Chondrocyte (in vitro differentiated cells): ENCODE measurements around the gene BLM. TPM values are rescaled to one million over a fixed set of nuclear protein-coding genes. Genes with fewer than 3 reads are reported as not detected.

Experiments used
- DNase-seq: peaks from one replicate; pipeline ENCODE4 v3.0.0; 2021; ENCODE audit warnings: mixed read lengths, low spot score
- H3K27ac Mint-ChIP-seq: one replicate; pipeline ENCODE4 v1.8.0; 2021; ENCODE audit warnings: mild to moderate bottlenecking, moderate library complexity, mixed read lengths; ENCODE audit not compliant: unreplicated experiment
- H3K27me3 Mint-ChIP-seq: 2 replicates; pipeline ENCODE4 v1.8.0; 2021; ENCODE audit warnings: low read depth, mixed read lengths
- H3K36me3 Mint-ChIP-seq: 2 replicates; pipeline ENCODE4 v1.8.0; 2021; ENCODE audit warnings: low read depth, mixed read lengths
- H3K4me1 Mint-ChIP-seq: 2 replicates; pipeline ENCODE4 v1.8.0; 2021; ENCODE audit warnings: low read depth, mild to moderate bottlenecking, mixed read lengths
- H3K4me3 Mint-ChIP-seq: one replicate; pipeline ENCODE4 v1.8.0; 2021; ENCODE audit warnings: mild to moderate bottlenecking, moderate library complexity, mixed read lengths; ENCODE audit not compliant: unreplicated experiment
- H3K9me3 Mint-ChIP-seq: 2 replicates; pipeline ENCODE4 v1.8.0; 2021; ENCODE audit warnings: low read depth, mixed read lengths
- CTCF ChIP-seq: fragments of 200-600 bp; sonication (generic); IDR thresholded peaks from 2 replicates; pipeline ENCODE4 v1.5.0; 2021; ENCODE audit warnings: antibody characterized with exemption, mild to moderate bottlenecking, moderate library complexity
- total RNA-seq: library from RNA; stranded (reverse); gene quantifications from 3 replicates; pipeline ENCODE4 v1.2.1, GENCODE V29; 2021

Gene BLM
- total RNA-seq, 1 donor from 2014 or later: 3.5 TPM

DNA sequence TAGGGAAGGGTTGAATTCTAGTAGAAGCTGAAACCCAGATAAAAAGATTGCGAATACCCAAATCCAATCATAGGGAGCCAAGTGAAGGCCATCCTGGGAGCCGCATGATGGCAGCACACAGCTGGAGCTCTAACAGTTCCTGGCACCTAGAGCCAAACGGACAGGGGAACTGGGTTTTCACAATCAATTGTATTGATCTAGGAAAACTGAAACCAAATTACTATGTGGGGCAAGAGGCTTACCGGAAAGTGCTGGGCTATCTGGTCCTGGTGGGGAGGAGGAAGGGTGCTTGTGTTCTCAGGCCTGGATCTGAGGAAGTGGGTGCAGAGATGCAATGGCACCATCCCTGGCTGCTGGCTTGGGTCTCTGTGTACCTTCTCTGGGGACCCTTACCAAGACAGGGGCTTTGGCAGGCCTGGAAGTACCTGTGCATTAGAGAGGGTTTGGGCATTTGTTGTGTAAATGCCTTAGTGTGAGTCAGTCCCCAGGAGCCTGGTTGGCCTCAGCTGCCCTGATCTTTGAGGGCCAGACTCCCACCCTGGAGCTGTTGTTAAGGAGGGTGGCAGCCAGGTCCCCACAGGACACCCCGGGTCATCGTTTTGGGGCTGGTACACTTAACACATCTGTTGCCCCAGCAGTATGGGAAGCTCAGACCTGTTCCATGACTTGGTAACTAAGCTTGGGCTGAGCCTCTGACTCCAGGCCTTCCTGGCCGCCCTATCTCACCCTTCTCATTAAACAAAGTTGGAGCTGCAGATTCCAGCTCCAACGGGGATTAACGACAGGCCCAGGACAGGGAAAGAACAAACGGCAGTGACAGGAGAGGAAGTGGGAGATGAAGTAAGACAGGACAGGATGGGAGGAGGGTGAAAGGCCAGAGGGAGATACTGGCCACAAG is 142.3 kb downstream of the BLM start:
- no peak overlapping the region for H3K27ac Mint-ChIP-seq
- no peaks in the 10 kb centered on the region for H3K27me3 Mint-ChIP-seq
- no peak for TF ChIP-seq CTCF
- H3K4me3 Mint-ChIP-seq: no peak overlapping the region
- H3K9me3 Mint-ChIP-seq: no peaks in the 10 kb centered on the region
- no peak for DNase-seq
- no peaks in the 10 kb centered on the region for H3K36me3 Mint-ChIP-seq
- H3K4me1 Mint-ChIP-seq: peaks cover 9% of the 10 kb centered on the region

DNA sequence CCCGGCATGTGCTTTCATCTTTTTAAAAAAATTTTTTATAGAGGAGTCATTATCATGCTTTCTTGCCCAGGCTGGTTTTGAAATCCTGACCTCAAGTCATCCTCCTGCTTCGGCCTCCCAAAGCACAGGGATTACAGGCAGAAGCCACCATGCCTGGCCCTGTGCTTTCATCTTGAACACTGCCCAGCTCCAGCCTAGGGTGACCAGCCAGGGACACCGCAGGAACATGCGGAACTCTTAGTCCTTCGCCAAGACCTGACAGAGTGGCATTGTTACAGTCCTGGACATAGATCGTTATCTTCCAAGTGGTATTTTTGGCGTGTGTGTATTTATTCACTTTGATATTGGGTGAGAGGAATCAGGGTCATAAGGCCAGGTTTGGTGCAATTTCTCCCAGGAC is 143.3 kb downstream of the BLM start:
- Mint-ChIP-seq H3K4me1 (peaks cover 9% of the 10 kb centered on the region), H3K27me3 (no peaks in the 10 kb centered on the region), H3K36me3 (no peaks in the 10 kb centered on the region), H3K27ac (no peak overlapping the region), H3K4me3 (no peak overlapping the region), H3K9me3 (no peaks in the 10 kb centered on the region)
- DNase-seq: no peak
- TF ChIP-seq CTCF: no peak

DNA sequence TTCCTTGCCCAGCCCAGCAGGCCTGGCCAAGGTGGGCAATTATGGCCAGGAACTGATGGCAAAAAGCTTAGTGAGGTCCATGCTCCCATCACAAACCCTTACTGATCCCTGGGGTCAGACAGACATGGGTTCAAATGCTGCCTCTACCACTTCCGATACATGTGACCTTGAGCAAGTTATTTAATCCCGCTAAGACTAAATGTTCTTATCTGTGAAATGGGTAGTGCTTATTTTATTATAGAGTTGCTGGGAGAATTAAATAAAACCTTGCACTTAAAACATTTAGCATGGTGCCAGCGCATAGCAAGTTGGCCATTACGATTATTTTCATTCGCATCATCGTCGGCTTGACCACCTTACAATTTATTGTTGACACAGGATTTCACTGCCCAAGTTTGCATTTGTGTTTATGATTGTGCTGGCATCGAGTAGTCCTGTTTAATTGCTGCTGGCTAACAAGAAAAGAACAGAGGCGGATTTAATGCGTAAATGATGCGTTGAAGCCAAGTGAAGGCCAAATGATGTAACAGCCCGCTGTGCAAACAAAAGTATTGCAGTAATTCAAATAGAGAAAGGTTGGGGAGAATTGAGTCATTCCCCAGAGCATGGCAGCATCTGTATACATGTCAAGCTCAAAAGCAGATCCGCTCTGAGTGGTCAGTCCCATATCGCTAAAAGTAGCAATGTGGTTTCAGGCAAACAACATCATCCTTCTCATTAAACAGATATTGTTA is 144.0 kb downstream of the BLM start:
- DNase-seq: no peak
- Mint-ChIP-seq H3K27ac (no peak overlapping the region), H3K4me1 (peaks cover 9% of the 10 kb centered on the region), H3K27me3 (no peaks in the 10 kb centered on the region), H3K9me3 (no peaks in the 10 kb centered on the region), H3K36me3 (no peaks in the 10 kb centered on the region), H3K4me3 (no peak overlapping the region)
- no peak for TF ChIP-seq CTCF

- Mint-ChIP-seq H3K9me3 (no peaks in the 10 kb centered on the region), H3K4me3 (no peak overlapping the region), H3K36me3 (no peaks in the 10 kb centered on the region), H3K27ac (no peak overlapping the region), H3K27me3 (no peaks in the 10 kb centered on the region), H3K4me1 (peaks cover 9% of the 10 kb centered on the region)
- no peak for DNase-seq
- no peak for TF ChIP-seq CTCF
These were observed 145.3 kb downstream of the BLM start for GRCh38 chr15:90862487-90862886.

- no peak overlapping the region for H3K4me3 Mint-ChIP-seq
- H3K36me3 Mint-ChIP-seq: no peaks in the 10 kb centered on the region
- TF ChIP-seq CTCF: no peak
- peaks cover 14% of the 10 kb centered on the region for H3K4me1 Mint-ChIP-seq
- H3K9me3 Mint-ChIP-seq: no peaks in the 10 kb centered on the region
- H3K27ac Mint-ChIP-seq: no peak overlapping the region
- no peak for DNase-seq
- no peaks in the 10 kb centered on the region for H3K27me3 Mint-ChIP-seq
These were observed 146.0 kb downstream of the BLM start for GRCh38 chr15:90862964-90863778.
